ENCODE data around the gene C1orf21.

GRCh38 chr1:184608990-184609389 lies 222.2 kb downstream of the C1orf21 start:
- TF ChIP-seq CTCF (IDR thresholded peaks at IDR 0.05 in 4 of 5, conservative IDR thresholded peaks at IDR 0.05 in 1 of 5) = no peak
- no peak for TF ChIP-seq POLR2A (IDR thresholded peaks at IDR 0.05)

All from gastrocnemius medialis (tissue), 4 donors.